ENCODE measurements around the gene TPRA1. TPM values are rescaled to one million over a fixed set of nuclear protein-coding genes. Genes with fewer than 3 reads are reported as not detected.
A peak's percentile ranks its signal among the peaks of the same experiment; 100 is the strongest.

Gene TPRA1
- total RNA-seq, 1 experiment from 2014 or later: 35.1 TPM

GRCh38 chr3:127607675-127608361 lies 17.3 kb upstream of the TPRA1 start:
- Histone ChIP-seq H3K27me3 (ENCODE audit: insufficient read depth, low read length) (no peaks in the 10 kb centered on the region), H3K27ac (ENCODE audit: low read depth, low read length) (no peak overlapping the region), H3K4me3 (replicated peaks in 1 of 2; ENCODE audit: low read depth in 1 of 2, low read length in 2 of 2) (no peak overlapping the region), H3K9me2 (ENCODE audit: insufficient read depth) (no peaks in the 10 kb centered on the region), H3K4me2 (ENCODE audit: low read length) (no peak overlapping the region), H3K9ac (ENCODE audit: low read length) (no peak overlapping the region), H3K9me3 (ENCODE audit: control insufficient read depth in 1 of 2, insufficient read depth in 1 of 2, low read depth in 1 of 2, low read length in 2 of 2) (no peaks in the 10 kb centered on the region), H3K4me1 (ENCODE audit: control insufficient read depth in 1 of 2, insufficient read depth in 2 of 2, low read length in 2 of 2) (no peaks in the 10 kb centered on the region), H4K20me1 (ENCODE audit: insufficient read depth) (no peaks in the 10 kb centered on the region), H3K79me2 (ENCODE audit: insufficient read depth, low read length) (peaks cover 51% of the 10 kb centered on the region), H3K36me3 (ENCODE audit: control insufficient read depth in 1 of 2, insufficient read depth in 2 of 2, low read length in 2 of 2) (peaks cover 42 to 74% of the 10 kb centered on the region in 2 experiments), H2AFZ (ENCODE audit: low read depth, low read length, poor library complexity, severe bottlenecking) (no peak overlapping the region)
- intact Hi-C loops (cut with micrococcal nuclease): no loop called here
- ChIA-PET RAD21 (ENCODE audit: low non-redundant PET in 1 of 2, low total read pairs in 2 of 2, uncharacterized antibody in 2 of 2, unreplicated experiment in 2 of 2) (no interaction called here), CTCF (no interaction called here), POLR2A (no interaction called here)
- 0 out of 2 replicates have a peak, but pooled peaks have one; percentile 16 for ATAC-seq
- BruUV-seq (replicated peaks): no TSS peak
- no peak for DNase-seq (ENCODE audit: low read depth, low spot score)
- TF ChIP-seq RAD21 (IDR thresholded peaks at IDR 0.05; ENCODE audit: low read depth): no peak
- no peak for TF ChIP-seq SRF (IDR thresholded peaks at IDR 0.05; ENCODE audit: low read depth)
- TF ChIP-seq FOSL1 (IDR thresholded peaks at IDR 0.05; ENCODE audit: low read depth): no peak
- no peak for TF ChIP-seq SIN3A (IDR thresholded peaks at IDR 0.05; ENCODE audit: low read depth)
- no peak for TF ChIP-seq ZFX (IDR thresholded peaks at IDR 0.05)
- no peak for TF ChIP-seq ATF3 (IDR thresholded peaks at IDR 0.05)
- TF ChIP-seq EGR1 (IDR thresholded peaks at IDR 0.05; ENCODE audit: low read depth): no peak
- TF ChIP-seq YY1 (IDR thresholded peaks at IDR 0.05; ENCODE audit: extremely low read depth, insufficient replicate concordance, low read depth, low read length): no peak
- TF ChIP-seq EZH2 (IDR thresholded peaks at IDR 0.05): no peak
- TF ChIP-seq, protein P1, sequence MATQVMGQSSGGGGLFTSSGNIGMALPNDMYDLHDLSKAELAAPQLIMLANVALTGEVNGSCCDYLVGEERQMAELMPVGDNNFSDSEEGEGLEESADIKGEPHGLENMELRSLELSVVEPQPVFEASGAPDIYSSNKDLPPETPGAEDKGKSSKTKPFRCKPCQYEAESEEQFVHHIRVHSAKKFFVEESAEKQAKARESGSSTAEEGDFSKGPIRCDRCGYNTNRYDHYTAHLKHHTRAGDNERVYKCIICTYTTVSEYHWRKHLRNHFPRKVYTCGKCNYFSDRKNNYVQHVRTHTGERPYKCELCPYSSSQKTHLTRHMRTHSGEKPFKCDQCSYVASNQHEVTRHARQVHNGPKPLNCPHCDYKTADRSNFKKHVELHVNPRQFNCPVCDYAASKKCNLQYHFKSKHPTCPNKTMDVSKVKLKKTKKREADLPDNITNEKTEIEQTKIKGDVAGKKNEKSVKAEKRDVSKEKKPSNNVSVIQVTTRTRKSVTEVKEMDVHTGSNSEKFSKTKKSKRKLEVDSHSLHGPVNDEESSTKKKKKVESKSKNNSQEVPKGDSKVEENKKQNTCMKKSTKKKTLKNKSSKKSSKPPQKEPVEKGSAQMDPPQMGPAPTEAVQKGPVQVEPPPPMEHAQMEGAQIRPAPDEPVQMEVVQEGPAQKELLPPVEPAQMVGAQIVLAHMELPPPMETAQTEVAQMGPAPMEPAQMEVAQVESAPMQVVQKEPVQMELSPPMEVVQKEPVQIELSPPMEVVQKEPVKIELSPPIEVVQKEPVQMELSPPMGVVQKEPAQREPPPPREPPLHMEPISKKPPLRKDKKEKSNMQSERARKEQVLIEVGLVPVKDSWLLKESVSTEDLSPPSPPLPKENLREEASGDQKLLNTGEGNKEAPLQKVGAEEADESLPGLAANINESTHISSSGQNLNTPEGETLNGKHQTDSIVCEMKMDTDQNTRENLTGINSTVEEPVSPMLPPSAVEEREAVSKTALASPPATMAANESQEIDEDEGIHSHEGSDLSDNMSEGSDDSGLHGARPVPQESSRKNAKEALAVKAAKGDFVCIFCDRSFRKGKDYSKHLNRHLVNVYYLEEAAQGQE (IDR thresholded peaks at IDR 0.05; ENCODE audit: low read depth): no peak
- TF ChIP-seq TCF7L2 (IDR thresholded peaks at IDR 0.05; ENCODE audit: borderline replicate concordance, extremely low read depth, insufficient read depth, insufficient read length): no peak
- TF ChIP-seq MAX (IDR thresholded peaks at IDR 0.05): no peak
- TF ChIP-seq CBX3 (IDR thresholded peaks at IDR 0.05; ENCODE audit: low read depth): no peak
- TF ChIP-seq ZBTB33 (IDR thresholded peaks at IDR 0.05; ENCODE audit: extremely low read depth, insufficient replicate concordance, low read length): no peak
- TF ChIP-seq POLR2A (IDR thresholded peaks at IDR 0.05; ENCODE audit: borderline replicate concordance, extremely low read depth, insufficient read depth, insufficient read length): no peak
- no peak for TF ChIP-seq ZNF274 (IDR thresholded peaks at IDR 0.05; ENCODE audit: low read depth, low read length)
- no peak for TF ChIP-seq EZH2phosphoT487 (IDR thresholded peaks at IDR 0.05; ENCODE audit: borderline replicate concordance)
- TF ChIP-seq POLR2AphosphoS5 (IDR thresholded peaks at IDR 0.05; ENCODE audit: low read depth, low read length): no peak
- TF ChIP-seq ELF1 (IDR thresholded peaks at IDR 0.05; ENCODE audit: borderline replicate concordance, low read depth): no peak
